Measurements from ENCODE around the gene MFAP1. TPM values are rescaled to one million over a fixed set of nuclear protein-coding genes. Genes with fewer than 3 reads are reported as not detected.
A peak's percentile ranks its signal among the peaks of the same experiment; 100 is the strongest.

MFAP1 gene
- total RNA-seq, 1 experiment from 2014 or later = 23.8 TPM

- peak; percentile 65 for DNase-seq (ENCODE audit: low read depth)
Observed at GRCh38 chr15:43777267-43777914, 47.1 kb downstream of the MFAP1 start.

- DNase-seq (ENCODE audit: low read depth) = no peak
Observed at GRCh38 chr15:43776718-43777266, 47.7 kb downstream of the MFAP1 start, which contains the start of gene ELL3. TSS of gene ELL3 (minus strand) at chr15:43776966. CDS start at chr15:43776901, 65 bp downstream.

GRCh38 chr15:43776101-43776717 is 48.3 kb downstream of the MFAP1 start:
- no peak for DNase-seq (ENCODE audit: low read depth)

- DNase-seq (ENCODE audit: low read depth) = peak; percentile 64
Observed at GRCh38 chr15:43775411-43775965, 49.0 kb downstream of the MFAP1 start.

GRCh38 chr15:43774062-43774461 is 50.4 kb downstream of the MFAP1 start:
- DNase-seq (ENCODE audit: low read depth) = no peak

GRCh38 chr15:43772624-43773023 is 51.9 kb downstream of the MFAP1 start:
- DNase-seq (ENCODE audit: low read depth) = no peak

GRCh38 chr15:43771816-43772215 is 52.7 kb downstream of the MFAP1 start:
- DNase-seq (ENCODE audit: low read depth) = no peak

- peak; percentile 57 for DNase-seq (ENCODE audit: low read depth)
Observed at GRCh38 chr15:43769584-43770228, 54.8 kb downstream of the MFAP1 start.

GRCh38 chr15:43763819-43764446 is 60.6 kb downstream of the MFAP1 start:
- no peak for DNase-seq (ENCODE audit: low read depth)

GRCh38 chr15:43762824-43763223 is 61.7 kb downstream of the MFAP1 start:
- no peak for DNase-seq (ENCODE audit: low read depth)

Small RNA genes lying within 50 kb of the gene (small RNA-seq; reads per million reads assigned to genes)
- gene MIR1282 (not detected), gene RF00019 (not detected)

Other genes with a start within 250 kb of the MFAP1 start
- 4.1 and 6.7 TPM in 2 replicates for gene PPIP5K1, start 234.5 kb downstream of the MFAP1 start, total RNA-seq (2014; rRNA removed; shearing (Covaris generic))
- gene CKMT1B, start 230.7 kb downstream of the MFAP1 start, total RNA-seq (2014; rRNA removed; shearing (Covaris generic)) = 0.20 and 0.27 TPM in 2 replicates
- not detected in 2 replicates for gene STRC, start 205.9 kb downstream of the MFAP1 start, total RNA-seq (2014; rRNA removed; shearing (Covaris generic))
- 0.03 and 0.57 TPM in 2 replicates for gene CATSPER2, start 175.8 kb downstream of the MFAP1 start, total RNA-seq (2014; rRNA removed; shearing (Covaris generic))
- 0.26 TPM in 1 of 2 replicates, not detected in the other for gene CKMT1A, start 130.8 kb downstream of the MFAP1 start, total RNA-seq (2014; rRNA removed; shearing (Covaris generic))
- gene PDIA3, start 78.3 kb downstream of the MFAP1 start, total RNA-seq (2014; rRNA removed; shearing (Covaris generic)) = 113 and 216 TPM in 2 replicates
- gene ELL3, start 47.7 kb downstream of the MFAP1 start, total RNA-seq (2014; rRNA removed; shearing (Covaris generic)) = 2.2 and 3.0 TPM in 2 replicates
- 319 and 346 TPM in 2 replicates for gene SERF2, start 32.4 kb downstream of the MFAP1 start, total RNA-seq (2014; rRNA removed; shearing (Covaris generic))
- gene SERINC4, start 24.5 kb downstream of the MFAP1 start, total RNA-seq (2014; rRNA removed; shearing (Covaris generic)) = 0.13 and 0.18 TPM in 2 replicates
- 19.6 and 26.9 TPM in 2 replicates for gene HYPK, start 24.1 kb downstream of the MFAP1 start, total RNA-seq (2014; rRNA removed; shearing (Covaris generic))
- gene WDR76, start 2.3 kb upstream of the MFAP1 start, total RNA-seq (2014; rRNA removed; shearing (Covaris generic)) = 15.1 and 19.6 TPM in 2 replicates

Data from HT1080 (cell line).